Suppressor macrophage treated with lipopolysaccharide for 4 hours (primary cell): ENCODE data around the gene FAU.
"Not testable (repeated sequence)": the region's sequence is repeated elsewhere in the genome, so short reads cannot be mapped to it uniquely, and the experiment has no call there.

Experiments used
- DNase-seq: peaks from one replicate; pipeline ENCODE4 v3.0.0-alpha.2; 2020

The FAU gene

GRCh38 chr11:65121865-65122696 lies at the start of gene FAU, which contains the start of gene MRPL49:
Gene FAU, minus strand, starts transcription at chr11:65122134. Its CDS starts 321 bp downstream, at chr11:65121813.
Gene MRPL49, plus strand, starts transcription at chr11:65122321. Its CDS starts 26 bp downstream, at chr11:65122347.
- DNase-seq: peak; percentile 98

DNA sequence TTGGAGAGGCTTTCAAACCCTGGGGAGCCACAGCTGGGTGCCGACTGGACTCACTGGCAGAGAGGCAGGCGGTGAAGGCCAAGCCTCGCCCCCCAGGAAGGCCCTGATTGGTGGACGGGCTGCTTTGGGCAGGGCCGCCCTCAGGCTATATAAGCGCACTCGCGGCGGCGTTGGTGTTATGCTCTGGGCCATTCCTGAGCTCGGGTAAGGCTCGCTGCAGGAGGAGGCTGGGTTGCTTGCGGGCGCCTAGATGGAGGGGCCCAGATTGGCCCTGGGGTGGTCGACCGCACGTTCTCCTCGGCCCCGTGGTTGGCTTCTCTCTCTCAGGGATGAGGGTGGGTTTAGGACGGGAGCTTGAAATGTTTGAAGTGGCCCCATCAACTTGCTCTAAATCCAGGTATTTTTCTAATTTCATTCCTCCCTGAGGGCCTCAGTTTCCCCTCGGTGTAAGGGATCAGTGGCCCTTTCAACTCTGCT lies 48.2 kb upstream of the FAU start, which contains the start of gene SPDYC:
Gene SPDYC, plus strand, starts transcription at position 176 of the 477 bp plus-strand sequence. CDS start 1,125 bp downstream, outside the sequence.
- no peak for DNase-seq

GRCh38 chr11:65169164-65169641 lies 47.3 kb upstream of the FAU start:
- DNase-seq: no peak

GRCh38 chr11:65167656-65168055 lies 45.7 kb upstream of the FAU start:
- no peak for DNase-seq

GRCh38 chr11:65166893-65167292 lies 45.0 kb upstream of the FAU start:
- no peak for DNase-seq

DNA sequence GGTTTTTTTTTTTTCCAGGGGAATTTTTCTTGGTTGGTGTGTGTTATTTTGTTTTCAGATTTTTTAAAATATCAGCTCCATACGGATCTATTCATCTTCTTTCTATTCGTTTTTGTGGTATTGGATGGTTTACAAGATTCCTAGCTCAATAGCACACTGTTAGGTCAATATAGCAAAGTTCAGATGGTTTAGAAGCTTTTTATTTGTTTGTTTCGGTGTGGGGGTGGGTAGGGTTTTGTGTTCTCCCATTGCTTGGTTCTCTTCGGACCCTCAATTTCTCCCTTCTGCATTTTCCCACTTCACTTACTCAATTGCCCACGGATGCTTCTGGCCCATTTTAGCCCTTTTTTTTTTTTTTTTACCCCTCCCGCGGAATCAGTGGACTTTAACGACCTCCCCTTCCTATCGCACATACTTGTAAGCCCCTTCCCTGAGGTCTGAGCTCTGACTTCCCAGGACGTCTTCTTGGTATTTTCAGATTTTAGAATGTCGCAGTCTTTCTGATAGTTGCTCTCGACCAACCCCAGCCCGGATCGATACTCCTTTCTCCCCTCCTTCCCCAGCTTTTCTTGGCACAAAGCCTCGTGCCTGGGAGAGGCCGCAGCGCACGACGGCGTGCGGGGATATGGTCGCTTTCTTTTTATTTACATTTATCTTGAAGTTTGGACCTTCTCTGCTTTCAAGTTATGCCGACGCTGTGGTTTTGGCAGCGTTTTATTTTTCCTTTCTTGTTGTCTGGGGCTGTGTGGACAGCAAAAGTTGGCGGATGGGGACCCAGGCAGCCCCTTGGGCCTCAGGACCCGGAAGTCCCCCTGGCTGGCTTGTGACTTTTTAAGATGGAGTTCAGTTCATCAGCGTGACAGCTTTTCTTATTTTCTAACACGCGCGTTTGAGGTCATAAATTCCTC lies 43.7 kb upstream of the FAU start:
- DNase-seq: no peak

DNA sequence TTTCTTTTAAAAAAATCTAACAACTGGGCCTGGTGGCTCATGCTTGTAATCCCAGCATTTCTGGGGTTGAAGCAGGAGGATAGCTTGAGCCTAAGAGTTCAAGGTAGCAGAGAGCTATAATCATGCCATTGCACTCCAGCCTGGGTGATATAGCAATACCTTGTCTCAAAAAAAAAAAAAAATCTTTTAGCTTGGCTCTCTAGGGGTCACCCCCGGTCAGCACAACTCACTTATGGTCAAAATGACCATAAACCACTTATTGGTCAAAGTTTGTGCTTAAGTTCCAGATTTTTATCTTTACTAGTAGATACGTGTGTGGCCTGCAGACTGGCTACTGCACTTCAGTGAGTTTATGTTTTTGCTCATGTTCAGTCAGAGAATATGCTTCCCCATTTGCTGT lies 41.8 kb upstream of the FAU start:
- DNase-seq: no peak

DNA sequence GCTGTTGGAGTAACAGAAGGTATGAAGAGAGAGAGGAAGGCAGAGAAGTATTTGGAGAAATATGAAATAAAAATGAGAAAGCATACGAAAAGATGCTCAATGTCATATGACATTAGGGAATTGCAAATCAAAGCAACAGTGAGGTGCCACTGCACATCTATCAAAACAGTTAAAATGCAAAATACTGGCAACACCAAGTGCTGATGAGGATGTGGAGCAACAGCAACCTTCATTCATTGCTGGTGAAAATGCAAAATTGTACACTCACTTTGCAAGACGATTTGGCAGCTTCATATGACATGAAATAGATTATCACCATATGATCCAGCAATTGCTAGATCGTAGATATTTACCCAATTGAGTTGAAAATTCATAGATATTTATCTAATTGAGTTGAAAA lies 38.7 kb upstream of the FAU start:
- no peak for DNase-seq

GRCh38 chr11:65159012-65159411 lies 37.1 kb upstream of the FAU start:
- DNase-seq: no peak

- DNase-seq: no peak
Observed at GRCh38 chr11:65157336-65157735, 35.4 kb upstream of the FAU start.

GRCh38 chr11:65156926-65157325 lies 35.0 kb upstream of the FAU start:
- DNase-seq: no peak

GRCh38 chr11:65156256-65156655 lies 34.3 kb upstream of the FAU start:
- DNase-seq: no peak

- DNase-seq: peak; percentile 65
Observed at GRCh38 chr11:65152122-65152521, 30.2 kb upstream of the FAU start.

DNA sequence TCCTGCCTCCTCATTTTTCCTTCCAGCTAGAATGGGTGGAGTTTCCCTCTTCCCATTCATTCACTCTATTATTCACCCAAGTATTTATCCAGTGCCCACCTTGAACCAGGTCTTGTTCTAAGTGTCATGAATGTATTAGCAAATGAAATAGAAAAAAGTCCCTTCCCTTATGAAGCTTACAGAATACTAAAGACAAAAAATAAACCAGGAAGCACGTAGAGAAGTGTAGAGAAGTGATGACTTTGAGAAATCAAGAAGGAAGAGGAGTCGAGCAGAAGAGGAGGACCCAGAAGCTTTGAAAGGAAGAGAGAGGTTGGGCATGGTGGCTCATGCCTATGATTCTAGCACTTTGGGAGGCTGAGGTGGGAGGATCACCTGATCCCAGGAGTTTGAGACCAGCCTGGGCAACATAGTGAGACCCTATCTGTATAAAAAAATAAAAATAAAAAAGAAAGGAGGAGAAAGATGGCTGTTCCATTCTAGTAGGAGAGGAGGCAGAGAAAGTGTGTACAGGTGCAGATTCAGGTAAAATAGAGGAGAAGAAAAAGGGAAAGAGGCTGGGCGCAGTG lies 29.5 kb upstream of the FAU start:
- peak; percentile 23 for DNase-seq

DNA sequence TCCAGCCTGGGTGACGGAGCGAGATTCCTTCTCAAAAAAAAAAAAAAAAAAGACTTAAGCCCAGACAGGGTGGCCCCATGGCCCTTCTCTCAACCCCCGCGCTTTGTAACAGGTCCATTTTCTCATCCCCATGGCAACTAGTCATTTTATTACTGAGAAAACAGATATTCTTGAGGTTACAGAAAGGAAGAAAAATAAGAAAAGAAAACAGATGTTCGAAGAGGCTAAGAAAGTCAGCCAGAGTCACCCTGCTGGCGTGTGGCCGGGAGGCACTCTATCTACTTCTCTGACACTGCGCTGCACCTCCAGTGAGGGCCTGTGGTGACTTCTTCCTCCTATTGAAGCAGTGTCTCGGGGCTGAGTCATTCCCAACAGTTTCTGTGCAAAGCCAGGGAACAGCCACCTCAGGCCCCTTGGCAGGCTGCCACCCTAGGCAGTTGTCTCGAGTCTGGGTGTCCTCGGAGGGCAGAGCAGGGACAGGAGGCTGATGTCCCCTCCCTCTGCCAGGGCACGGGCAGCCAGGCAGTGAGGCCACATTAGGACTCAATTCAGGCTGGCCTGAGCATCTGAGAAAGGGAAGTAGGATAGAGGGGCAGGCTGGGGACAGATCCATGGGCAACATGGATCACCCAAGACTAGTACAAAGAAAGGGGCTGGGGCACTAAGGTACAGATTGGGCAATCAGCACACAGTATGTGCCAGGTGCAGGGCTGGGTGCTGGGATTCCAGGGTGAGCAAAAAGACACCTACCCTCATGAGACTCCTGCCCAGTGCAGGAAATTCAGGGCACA lies 28.8 kb upstream of the FAU start:
- peak; percentile 93 for DNase-seq

DNA sequence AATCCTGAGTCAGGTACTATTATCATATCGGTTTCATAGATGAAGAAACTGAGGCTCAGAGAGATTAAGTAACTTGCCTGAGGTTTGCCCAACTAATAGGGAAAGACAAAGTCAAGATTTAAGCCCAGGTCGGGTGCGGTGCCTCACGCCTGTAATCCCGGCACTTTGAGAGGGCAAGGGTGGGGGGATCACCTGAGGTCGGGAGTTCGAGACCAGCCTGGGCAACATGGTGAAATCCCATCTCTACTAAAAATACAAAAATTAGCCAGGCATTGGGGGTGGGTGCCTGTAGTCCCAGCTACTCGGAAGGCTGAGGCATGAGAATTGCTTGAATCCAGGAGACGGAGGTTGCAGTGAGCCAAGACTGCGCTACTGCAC lies 28.2 kb upstream of the FAU start:
- not testable (repeated sequence) for DNase-seq

DNA sequence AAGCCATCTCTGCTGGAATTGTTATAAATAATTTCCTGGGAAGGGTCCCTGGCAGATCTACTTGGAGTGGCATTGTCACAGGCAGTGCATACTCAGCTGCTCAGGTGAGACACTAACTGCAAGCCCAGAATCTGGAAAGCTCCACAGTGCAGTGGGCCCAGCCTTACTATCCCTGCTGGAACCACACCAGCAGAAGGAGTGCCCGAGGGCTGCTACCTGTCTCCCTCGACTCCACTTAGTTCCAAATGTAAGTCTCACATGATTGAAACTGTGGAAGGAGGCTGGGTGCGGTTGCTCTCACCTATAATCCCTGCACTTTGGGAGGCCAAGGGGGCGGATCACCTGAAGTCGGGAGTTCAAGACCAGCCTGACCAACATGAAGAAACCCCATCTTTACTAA lies 26.7 kb upstream of the FAU start:
- DNase-seq: no peak

DNA sequence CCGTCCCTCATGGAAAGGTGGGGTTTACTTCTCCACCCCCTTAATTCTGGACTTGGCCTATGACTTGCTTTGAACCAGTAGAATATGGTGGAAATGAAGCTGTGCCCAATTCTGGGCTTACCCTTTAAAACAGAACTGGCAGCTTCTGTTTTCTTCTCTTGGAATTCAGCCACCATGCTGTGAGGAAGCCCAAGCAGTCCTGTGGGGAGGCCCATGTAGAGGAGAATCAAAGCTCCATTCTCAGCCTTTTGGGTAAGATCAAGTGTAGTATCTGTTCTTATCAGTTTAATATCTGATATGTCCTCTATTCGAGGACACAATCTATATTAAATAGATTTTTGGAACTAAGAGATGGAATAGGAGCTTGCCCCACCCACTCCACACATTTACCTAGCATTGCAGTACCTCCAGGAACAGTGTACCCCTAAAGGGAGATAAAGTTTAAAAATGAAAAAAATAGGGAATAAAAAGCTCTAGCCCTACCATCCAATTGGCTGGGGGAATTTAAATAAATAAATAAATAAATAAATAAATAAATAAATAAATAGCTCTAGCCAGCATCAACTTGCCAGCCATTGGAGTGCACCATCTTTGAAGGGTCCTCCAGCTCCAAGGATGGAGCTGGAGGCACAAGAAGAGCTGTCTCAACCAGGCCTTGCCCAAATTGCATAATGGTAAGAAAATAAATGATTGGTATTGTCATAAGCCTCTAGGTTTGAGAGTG lies 25.6 kb upstream of the FAU start:
- no peak for DNase-seq

DNA sequence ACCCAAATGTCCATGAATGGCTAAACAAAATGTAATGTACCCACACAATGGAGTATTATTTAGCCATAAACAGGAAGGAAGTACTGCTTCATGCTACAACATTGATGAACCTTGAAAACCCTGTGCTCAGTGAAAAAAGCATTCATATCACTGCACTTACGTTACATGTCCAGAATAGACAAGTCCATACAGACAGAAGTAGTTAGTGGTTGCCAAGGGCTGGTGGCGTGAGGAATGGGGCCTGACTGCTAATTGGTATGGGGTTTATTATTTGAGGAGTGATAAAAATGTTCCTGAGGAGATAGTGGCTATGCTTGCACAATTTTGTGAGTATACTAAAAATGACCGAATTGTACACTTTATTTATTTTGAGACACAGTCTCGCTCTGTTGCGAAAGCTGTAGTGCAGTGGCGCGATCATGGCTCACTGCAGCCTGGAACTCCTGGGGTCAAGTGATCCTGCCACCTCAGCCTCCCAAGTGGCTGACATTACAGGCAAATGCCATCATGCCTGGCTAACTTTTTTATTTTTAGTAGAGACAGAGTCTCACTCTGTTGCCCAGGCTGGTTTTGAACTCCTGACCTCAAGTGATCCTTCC lies 20.1 kb upstream of the FAU start:
- no peak for DNase-seq

DNA sequence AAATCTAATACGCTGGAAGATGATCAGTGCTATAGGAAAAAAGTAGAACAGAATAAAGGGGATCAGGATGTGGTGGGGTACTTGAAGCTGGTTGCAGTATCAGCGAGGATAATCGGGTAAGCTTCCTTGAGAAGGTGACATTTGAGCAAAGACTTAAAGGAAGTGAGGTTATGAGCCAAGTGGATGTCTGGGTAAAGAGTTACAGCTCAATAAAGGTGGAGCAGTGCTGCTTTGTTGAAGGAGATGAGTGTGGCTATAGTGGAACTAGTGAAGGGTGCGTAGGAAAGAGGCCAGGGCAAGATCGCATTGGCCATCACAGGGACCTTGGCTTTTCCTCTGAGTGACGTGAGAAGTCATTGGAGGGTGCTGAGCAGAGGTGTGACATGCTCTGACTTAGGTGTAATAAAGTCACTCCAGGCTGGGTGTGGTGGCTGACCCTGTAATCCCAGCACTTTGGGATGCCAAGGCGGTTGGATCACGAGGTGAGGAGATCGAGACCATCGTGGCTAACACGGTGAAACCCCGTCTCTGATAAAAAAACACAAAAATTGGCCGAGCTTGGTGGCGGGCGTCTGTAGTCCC lies 14.7 kb upstream of the FAU start:
- no peak for DNase-seq
